AML-193 (cell line): ENCODE measurements around the gene LSM14B.
A peak's percentile ranks its signal among the peaks of the same experiment; 100 is the strongest.

Source experiments
- DNase-seq, 2 experiments: peaks; one replicate each; lab custom pipeline; 2025; lab: John Stamatoyannopoulos, UW

The LSM14B gene

DNA sequence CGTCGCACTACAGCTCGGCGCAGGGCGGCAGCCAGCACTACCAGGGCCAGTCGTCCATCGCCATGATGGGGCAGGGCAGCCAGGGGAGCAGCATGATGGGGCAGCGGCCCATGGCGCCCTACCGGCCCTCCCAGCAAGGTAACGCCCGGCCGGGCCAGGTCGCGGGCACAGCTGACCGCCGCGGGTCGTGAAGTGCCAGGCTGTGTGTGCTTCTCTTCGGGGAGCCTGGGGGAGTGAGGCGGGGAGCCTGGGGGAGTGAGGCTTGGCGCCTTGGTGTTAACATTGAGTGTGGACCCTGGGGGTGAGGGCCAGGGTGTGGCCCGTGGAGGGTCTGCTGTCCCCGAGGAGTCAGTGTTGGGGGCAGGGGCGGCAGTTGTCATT lies 41.2 kb downstream of the LSM14B start:
- DNase-seq: no peak

DNA sequence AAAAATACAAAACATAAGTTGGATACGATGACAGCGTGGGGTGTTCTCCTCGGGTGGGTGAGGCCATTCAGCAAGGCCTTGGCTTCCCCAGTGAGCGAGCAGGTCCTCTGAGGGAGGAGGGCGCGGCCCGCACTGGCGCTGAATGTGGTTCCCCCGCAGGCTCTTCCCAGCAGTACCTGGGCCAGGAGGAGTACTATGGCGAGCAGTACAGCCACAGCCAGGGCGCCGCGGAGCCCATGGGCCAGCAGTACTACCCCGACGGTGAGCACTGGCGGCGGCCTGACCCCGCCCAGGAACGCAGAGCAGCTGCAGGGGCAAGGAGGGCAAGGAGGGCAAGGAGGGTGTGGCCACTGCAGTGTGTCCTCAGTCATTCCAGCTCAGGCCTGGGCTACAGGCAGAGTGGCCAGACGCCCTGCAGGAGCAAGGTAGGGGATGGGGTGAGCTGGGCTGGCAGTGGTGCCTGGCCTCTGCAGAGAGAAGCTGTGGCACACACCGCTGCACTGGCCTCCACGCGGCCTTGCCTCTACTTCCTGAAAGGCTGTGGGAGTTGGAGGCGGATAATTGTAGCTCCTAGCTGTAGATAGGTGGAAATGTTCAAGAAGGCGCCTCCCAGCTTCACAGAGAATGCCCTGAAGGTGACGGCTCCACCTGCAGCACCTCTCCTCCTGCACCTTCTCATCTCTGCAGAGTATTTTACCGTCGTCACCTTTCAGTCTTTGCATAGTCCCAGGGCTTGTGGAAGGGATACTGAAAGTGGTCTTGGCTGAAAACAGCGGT lies 41.9 kb downstream of the LSM14B start:
- DNase-seq: no peak

DNA sequence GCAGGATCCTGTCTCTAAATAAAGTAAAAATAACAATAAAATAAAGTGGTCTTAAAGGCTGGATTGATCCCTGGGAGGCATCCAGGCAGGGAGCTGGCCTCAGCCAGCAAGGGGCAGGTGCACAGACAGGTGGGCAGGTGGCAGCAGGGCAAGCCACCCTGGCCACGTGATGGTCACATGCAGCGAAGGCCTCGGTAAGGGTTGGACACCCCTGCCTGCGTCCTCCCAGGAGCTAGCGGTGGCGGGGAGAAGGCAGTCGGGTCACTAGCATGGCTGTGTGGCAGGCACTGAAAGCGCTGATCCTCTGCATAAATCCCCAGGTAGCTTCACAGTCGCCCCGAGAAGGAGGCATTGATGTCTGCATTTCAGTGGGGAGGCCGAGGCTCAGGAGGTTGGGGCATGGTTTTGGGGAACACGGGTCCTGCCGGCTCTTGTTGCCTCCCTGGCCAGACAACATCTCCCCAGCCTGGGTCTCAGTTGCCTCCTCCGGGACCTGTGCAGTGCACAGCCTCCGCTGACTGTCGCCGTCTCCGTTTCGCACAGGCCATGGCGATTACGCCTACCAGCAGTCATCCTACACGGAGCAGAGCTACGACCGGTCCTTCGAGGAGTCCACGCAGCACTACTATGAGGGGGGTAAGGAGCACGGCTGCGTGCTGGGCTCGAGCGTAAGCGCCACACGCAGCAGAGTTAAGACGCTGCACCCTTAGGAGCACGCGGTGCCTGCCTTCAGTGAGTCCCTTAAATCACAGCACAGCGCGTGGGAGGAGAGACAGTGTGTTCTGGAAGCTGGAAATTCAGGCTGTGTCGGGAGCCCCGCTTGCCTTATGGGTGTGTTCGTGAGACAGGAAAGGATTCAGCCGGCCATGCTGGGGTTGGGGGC lies 42.8 kb downstream of the LSM14B start:
- no peak for DNase-seq

DNA sequence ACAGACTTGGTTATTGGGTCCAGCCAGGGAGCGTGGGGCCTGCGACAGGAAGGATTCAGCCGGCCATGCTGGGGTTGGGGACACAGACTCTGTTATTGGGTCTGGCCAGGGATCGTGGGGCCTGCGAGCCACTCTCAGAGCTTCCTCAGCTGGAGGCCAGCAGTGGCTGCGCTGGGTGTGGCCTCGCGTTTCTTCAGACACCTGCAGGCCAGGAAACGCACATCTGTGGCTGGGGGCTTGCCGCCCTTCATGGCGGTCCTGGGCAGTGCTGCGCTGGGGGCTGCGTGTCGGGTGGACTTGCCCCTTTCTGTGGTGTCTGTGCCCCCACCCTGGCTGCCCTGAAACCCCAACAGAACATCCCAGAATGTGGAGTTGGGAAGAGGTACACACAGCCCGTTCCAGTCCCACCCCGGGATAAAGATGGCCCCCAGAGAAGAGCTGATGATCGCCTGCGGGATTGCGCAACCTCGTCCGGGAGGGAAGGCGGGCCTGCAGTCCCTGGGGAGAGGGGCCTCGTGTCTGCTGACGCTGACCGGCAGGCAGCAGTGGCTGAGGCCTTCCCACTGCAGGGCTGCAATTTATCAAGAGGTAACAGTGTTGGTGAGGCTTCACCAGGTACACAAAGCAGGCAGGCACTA lies 43.6 kb downstream of the LSM14B start:
- no peak for DNase-seq

DNA sequence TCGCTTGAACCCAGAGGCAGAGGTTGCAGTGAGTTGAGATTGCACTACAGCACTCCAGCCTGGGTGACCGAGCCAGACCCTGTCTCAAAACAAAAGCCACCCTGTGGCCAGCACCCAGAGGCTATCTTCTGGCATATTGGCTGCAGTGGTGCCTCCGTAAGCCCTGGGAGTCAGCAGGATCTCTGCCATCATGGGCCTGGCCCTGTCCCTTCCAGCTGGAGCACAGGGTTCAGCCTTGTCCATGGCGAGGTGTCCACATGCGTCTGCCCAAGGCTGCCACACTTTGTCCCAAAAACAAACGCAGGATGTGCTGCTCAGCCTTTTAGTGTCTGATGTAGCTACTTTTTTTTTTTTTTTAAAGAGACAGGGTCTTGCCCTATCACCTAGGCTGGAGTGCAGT lies 45.2 kb downstream of the LSM14B start:
- no peak for DNase-seq

DNA sequence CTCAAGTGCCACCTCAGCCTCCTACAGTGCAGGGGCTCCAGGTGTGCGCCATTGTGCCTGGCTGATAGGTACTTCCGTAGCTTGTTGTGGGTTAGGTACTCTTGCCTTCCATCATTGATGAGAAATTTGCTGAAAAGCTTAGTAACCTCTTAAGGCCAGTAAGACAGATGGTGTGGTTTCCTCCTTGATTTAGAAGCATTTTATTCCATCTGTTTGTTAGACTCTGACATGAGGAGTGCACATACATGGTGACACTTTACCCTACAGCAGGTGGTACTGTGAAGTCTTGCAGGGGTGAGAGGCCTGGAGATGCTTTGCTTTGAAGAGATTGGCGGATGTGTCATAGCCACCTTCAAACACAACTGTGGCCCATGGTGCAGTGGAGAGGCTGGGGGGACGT lies 45.8 kb downstream of the LSM14B start:
- DNase-seq: no peak

DNA sequence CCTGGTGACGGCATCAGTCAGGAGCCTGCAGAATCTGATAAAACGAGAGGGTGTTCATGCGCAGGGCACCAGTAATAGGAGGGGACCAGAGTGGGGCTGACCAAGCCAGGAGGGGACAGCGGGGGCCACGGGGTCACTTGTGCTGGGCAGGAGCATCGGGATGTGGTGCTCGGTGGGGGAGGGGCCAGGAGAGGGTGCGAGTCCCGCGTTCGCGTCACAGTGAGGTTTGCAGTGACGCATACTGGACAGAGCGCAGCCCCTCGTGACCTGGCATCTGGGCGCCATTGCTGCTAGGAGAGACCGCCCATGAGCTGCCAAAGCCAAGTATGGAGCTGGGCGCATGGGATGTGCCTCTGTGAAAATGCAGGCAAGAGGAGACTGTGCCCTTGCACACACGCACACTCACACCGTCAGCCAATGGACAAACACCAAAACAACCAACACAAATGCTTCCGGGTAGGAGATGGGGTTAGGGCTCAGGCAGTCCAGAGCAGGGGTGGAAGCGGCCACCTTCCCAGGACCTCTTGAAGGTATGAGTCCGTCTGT lies 46.7 kb downstream of the LSM14B start:
- DNase-seq: no peak

DNA sequence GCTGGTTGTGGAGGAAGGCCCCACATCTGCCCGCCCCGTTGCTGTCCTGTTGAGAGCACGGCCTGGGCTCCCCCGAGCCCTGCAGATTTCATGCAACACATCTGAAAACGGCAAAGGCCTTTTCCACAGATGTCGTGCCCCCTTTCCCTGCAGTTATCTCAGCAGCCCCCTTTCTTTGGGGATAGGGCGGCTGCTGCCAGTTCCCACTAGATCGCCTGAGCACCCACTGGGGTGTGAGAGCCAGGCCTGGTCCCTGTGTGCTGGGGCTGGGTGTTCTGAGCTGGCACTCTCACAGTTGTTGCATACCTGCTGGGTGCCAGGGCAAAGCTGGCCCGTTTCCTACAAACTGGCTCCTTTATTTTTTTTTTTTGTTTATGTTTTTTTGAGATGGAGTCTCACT lies 48.3 kb downstream of the LSM14B start:
- no peak for DNase-seq

DNA sequence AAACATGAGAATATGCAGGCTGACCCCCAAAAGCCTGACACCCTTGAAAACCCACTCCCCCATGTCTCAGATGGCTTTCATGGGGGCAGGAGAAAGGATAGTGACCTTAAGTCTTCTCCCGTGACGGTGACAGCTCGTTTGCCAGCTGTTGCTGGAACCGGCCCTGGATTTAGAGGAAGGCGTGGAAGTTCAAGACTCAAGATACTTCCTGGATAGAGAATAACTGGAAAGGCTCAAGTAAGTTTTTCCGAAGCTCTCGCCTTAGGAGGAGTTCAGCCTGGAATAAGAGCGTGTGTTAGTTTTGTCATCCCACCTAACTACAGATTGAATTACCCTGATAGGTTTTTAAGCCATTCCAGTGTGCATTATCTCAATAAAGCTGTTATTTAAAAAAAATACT lies 49.0 kb downstream of the LSM14B start:
- no peak for DNase-seq

DNA sequence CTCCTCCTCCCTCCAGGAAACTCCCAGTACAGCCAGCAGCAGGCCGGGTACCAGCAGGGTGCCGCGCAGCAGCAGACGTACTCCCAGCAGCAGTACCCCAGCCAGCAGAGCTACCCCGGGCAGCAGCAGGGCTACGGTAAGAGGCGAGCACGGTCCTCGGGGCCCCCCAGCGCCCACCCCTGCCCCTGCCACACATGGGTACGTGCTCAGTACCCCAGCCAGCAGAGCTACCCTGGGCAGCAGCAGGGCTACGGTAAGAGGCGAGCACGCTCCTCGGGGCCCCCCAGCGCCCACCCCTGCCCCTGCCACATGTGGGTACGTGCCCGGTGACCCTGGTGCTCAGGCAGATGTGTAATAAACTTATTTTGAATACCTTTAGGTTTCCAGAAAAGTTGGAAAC lies 50.4 kb downstream of the LSM14B start:
- DNase-seq: no peak

DNA sequence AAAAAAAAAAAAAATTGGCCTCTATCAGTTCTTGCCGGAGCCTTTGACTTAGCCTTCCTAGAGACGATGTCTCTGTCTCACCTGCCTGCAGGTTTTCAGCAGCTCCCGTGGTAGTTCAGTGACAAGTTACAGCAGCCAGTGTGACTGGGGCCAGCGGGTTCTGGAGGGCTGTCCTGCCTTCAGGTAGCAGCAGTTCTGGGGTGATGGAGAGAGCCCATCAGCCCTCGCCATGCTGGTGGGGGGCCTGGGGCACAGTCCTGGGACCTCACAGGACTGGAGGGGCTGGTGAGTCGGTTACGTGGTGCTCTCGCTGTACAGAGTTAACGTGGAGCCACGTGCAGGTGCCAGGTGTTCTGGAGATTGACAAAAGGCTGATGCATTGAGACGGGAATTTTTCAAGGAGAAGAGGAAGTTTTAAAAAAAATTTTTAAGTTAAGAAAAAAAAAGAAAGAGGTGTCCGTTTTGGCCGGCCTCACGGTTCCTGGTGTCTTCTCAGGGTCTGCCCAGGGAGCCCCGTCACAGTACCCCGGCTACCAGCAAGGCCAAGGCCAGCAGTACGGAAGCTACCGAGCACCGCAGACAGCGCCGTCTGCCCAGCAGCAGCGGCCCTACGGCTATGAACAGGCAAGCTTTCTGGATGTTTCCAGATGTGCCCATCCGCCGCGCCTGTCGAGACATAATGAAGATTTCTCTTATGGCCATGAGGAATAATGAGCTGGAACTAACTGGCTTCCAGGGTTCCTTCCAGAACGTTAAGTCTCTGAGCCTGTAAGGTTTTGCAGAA lies 51.9 kb downstream of the LSM14B start:
- no peak for DNase-seq

DNA sequence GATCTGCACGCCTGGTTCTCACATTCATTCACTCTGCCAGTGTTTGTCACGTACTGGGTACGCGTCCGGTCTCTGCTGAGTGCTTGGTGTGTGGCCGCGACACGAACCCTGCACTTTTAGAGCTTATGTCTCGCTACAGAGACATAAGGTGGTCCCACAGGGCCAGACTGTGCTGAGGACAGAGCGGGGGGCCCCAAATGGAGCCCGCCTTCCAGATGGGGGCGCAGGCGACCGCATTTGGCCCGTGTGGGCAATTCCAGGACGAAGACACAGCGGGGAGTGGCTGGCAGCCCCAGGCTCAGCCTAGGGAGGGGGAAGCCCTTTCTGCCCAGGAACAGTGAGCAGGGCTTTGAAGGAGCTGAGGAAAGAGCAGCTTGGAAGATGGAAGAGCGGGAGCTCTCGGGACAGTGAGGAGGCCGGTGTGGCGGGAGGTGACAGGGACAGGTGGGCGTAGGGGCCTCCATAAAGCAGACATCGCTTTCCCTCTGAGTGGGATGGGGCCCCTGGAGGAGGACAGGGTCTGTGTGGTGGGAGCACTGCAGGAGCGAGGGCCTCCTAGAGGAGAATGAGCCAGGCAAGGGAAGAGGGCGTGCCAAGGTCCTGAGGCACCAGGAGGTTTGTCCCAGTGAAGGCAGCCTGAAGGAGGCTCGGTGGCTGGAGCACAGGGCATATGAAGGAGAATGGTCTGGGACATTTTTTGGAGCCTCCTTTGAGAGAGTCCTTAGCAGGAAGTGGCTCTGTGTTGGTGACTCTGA lies 52.8 kb downstream of the LSM14B start:
- no peak for DNase-seq

DNA sequence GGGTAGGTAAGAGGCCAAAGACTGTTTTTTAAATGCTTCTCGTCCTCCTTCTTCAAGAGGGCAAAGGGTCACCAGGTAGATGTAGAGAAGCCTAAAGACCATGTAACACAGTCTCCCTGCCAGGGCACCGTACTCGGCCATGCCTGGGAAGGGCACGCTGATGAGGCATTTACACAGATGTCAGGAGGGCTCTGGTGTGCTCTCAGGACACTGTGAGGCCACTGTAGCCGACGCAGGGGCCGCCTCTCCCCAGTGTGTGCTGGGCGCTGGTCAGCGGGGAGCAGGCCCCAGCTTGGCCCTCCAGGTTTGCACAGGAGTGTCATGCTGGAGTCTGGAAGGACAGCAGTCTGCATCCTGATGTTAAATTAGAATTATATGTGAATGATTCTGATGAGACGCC lies 53.4 kb downstream of the LSM14B start:
- no peak for DNase-seq

DNA sequence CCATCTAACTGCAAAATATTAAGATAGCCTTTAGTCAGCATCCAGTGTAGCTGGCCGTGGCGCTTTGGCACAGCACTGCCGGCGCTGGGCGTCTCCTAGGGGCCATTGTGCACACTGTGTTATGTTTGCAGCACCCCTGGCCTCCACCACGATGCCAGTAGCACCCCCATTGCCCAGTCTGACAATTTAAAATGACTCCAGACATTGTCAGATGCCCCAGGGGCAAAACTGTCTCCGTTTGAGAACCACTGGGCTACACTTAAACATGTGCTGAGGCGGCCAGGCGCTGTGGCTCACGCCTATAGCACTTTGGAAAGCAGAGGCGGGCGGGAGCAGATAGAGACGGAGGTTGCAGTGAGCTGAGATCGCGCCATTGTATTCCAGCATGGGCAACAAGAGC lies 54.6 kb downstream of the LSM14B start:
- DNase-seq: no peak

DNA sequence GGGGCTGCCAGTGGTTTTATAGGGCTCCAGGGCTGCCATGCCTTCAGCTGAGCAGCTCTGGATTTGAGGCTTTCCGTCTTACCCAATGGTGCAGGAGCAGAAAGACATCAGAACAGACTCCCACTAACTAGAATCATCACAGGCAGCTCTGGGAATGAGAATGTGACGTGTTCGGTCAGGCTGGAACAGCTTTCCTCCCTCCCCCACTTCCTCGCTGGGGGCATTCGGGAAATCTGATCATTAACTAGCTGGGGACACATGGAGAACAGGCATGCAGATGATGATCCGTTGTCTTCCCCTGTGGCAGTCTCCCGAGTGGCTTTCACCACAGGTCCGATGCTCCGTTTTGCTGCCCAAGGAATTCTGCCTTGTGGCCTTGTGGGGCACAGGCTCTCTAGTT lies 55.0 kb downstream of the LSM14B start:
- no peak for DNase-seq

DNA sequence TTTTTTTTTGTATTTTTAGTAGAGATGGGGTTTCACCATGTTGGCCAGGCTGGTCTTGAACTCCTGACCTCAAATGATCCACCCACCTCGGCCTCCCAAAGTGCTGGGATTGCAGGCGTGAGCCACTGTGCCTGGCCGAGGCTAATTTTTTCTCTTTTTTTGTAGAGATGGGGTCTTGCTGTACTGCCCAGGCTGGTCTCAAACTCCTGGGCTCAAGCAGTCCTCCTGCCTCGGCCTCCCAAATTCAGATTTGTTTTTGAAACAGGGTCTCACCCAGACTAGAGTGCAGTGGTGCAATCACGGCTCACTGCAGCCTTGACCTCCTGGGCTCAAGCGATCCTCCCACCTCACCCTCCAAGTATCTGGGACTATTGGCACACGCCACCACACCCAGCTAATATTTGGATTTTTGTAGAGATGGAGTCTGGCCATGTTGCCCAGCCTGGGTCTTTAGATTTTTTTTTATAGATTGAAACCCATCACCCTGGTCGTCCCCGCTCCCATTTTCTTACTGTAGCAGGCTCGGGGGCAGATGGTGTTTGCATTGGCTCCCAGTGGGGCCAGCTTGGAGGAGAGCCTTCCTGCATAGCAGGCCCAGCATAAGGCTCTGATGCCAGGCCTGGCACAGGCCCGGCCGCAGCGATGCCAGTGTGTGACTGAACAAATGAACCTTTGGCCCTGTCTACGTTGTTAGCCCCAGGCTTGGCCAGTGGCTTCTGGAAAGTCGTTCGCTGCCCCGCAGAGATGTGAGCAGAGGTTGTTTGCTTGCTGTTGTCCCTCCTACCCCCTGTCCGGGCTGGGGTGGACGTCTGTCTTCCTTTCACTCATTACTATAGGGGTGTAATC lies 56.3 kb downstream of the LSM14B start:
- DNase-seq: no peak

DNA sequence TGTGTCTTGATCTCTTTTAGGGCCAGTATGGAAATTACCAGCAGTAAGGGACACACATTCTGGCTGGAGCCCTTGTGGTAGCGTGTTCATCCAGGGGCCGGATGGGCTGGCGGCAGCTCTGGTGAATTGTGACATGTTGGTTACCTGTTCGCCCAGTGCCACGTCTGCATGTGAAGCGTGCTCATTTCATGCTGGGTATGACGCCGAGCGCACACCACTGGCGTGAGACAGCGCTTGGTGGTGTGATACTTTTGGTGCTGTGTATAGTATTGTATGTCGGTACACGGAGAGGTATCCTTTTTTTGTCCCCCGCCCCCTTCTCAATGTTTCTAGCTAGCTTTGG lies 56.9 kb downstream of the LSM14B start:
- no peak for DNase-seq

DNA sequence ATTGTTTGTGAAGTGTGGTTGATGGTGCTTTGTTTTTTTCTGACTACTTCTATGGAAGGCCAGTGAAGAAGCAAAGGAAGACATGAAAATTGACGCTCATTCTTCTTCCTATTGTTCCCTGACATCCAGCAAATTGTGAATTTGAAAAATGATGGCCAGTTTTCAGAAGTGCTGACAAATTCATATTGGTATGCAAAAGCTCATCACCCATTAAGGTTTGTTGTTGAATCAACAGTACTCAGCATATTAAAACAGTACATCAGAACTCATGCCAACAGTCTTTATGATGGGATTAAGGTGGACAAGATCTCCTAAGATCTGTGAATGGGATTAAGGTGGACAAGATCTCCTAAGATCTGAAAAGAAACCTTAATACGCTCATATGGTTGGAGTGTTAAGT lies 59.5 kb downstream of the LSM14B start:
- DNase-seq: no peak

DNA sequence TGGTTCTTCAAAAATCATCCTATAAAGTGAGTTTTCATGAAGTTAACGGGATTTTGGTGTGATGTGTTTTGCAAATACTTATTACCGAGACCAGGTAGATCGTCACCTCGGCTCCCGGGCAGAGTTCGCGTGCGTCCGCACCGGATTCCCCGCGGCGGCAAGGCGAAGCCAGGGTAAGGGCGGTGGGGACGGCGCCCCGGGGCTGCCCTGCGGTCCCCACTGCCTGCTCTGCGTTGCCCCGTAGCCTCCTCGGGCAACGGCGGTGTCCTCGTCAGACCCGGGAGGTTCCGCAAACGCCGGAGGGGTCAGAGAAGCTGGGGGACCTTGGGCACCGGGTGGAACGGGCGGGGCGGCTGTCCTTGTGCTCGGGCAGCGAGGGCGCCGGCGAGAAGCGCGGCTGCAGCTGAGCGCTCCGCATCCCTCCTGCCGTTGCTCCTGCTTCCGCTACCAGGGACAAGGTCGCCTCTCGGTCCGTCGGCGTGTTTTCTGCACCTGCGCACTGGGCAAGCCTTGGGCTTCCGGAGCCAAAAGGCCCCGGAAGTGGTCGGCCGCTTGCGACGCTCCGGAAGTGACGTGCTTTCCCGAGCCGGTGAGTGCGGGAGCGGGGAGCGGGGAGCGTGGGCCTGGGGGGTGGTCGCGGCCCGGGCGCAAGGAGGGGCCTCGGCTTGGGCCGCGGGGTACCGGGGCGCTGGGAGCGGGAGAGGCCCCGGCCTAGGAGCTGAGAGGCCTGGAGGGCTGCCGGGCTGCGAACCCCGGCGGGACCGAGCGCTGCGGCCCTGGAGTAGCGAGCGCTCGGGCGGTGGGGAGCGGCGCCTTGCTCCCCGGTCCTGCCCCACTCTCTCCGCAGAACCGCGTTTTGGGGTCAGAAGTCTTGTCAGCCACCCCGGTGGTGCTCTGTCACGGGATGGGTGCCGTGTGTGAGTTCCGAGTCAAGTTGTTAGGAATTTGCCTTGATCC lies 60.5 kb downstream of the LSM14B start, which contains the start of gene MTG2:
TSS of gene MTG2 (plus strand) at position 560 of the 957 bp plus-strand sequence. CDS start 10,393 bp downstream, outside the sequence.
- peak; percentile 92 for DNase-seq
